Dedifferentiated amniotic fluid mesenchymal stem cell (primary cell): Measurements from ENCODE around the gene PAPPA2.
"Not testable (repeated sequence)": the region's sequence is repeated elsewhere in the genome, so short reads cannot be mapped to it uniquely, and the experiment has no call there.

Source experiments
- DNase-seq: peaks from one replicate; pipeline ENCODE4 v3.0.0-alpha.2; 2016; ENCODE audit errors: extremely low spot score

The PAPPA2 gene

GRCh38 chr1:176551146-176551545 lies 88.2 kb downstream of the PAPPA2 start:
- no peak for DNase-seq

- DNase-seq = no peak
Measured at GRCh38 chr1:176552217-176552991, 89.4 kb downstream of the PAPPA2 start.

- no peak for DNase-seq
Measured at GRCh38 chr1:176552999-176553398, 90.0 kb downstream of the PAPPA2 start.

- DNase-seq = no peak
Measured at GRCh38 chr1:176556288-176556687, 93.3 kb downstream of the PAPPA2 start.

- no peak for DNase-seq
Measured at GRCh38 chr1:176557543-176558258, 94.7 kb downstream of the PAPPA2 start.

- DNase-seq = no peak
Measured at GRCh38 chr1:176558561-176558960, 95.6 kb downstream of the PAPPA2 start.

GRCh38 chr1:176559474-176559873 lies 96.5 kb downstream of the PAPPA2 start:
- no peak for DNase-seq

- DNase-seq = peak; percentile 73
Measured at GRCh38 chr1:176559878-176560277, 96.9 kb downstream of the PAPPA2 start.

- no peak for DNase-seq
Measured at GRCh38 chr1:176560681-176561080, 97.7 kb downstream of the PAPPA2 start.

- DNase-seq = not testable (repeated sequence)
Measured at GRCh38 chr1:176561761-176562160, 98.8 kb downstream of the PAPPA2 start.

GRCh38 chr1:176566004-176566975 lies 103.3 kb downstream of the PAPPA2 start:
- no peak for DNase-seq

GRCh38 chr1:176567190-176567794 lies 104.3 kb downstream of the PAPPA2 start:
- no peak for DNase-seq

GRCh38 chr1:176568185-176568584 lies 105.2 kb downstream of the PAPPA2 start:
- no peak for DNase-seq

GRCh38 chr1:176574756-176575155 lies 111.8 kb downstream of the PAPPA2 start:
- DNase-seq = no peak

GRCh38 chr1:176575991-176576390 lies 113.0 kb downstream of the PAPPA2 start:
- no peak for DNase-seq

- no peak for DNase-seq
Measured at GRCh38 chr1:176576670-176577069, 113.7 kb downstream of the PAPPA2 start.

GRCh38 chr1:176577646-176578197 lies 114.7 kb downstream of the PAPPA2 start:
- DNase-seq = no peak

GRCh38 chr1:176579087-176579486 lies 116.1 kb downstream of the PAPPA2 start:
- no peak for DNase-seq

GRCh38 chr1:176595217-176595616 lies 132.2 kb downstream of the PAPPA2 start:
- no peak for DNase-seq

- DNase-seq = no peak
Measured at GRCh38 chr1:176601348-176601747, 138.4 kb downstream of the PAPPA2 start.

GRCh38 chr1:176602388-176603004 lies 139.5 kb downstream of the PAPPA2 start:
- DNase-seq = no peak
